ENCODE data around the gene MEIOC.

- no peak for TF ChIP-seq CTCF (IDR thresholded peaks at IDR 0.05)
- TF ChIP-seq POLR2A (IDR thresholded peaks at IDR 0.05): no peak
These were observed 17.6 kb downstream of the MEIOC start for GRCh38 chr17:44673893-44674292.
